Posterior cingulate gyrus (tissue), 11 donors: ENCODE measurements around the gene CACFD1.
A peak's percentile ranks its signal among the peaks of the same experiment; 100 is the strongest.

Experiments used
- DNase-seq, 10 donors: peaks; one replicate each; pipeline versions ENCODE4 v3.0.0 to v3.0.0-alpha.2; 2020 to 2021; ENCODE audit warnings: mixed read lengths in 3 of 10
- intact Hi-C: fragments of 100-400 bp; cut with DNase I; formaldehyde crosslinking; loops from one replicate; pipeline ENCODE4 v1.15.1; 2023

The CACFD1 gene

GRCh38 chr9:133459476-133460404, at the start of gene CACFD1:
Gene CACFD1, plus strand, starts transcription at chr9:133459978. Its CDS starts 89 bp downstream, at chr9:133460067.
- DNase-seq = peak; percentile 93 to 99 (median 96)

GRCh38 chr9:133415170-133415569, 44.6 kb upstream of the CACFD1 start:
- no peak for DNase-seq
- intact Hi-C loops = loop anchor here (10.0 kb wide), 1 partner anchor 60 kb away; the partner anchor contains the start of genes SURF1 and SURF2

More at GRCh38 chr9:133459476-133460404, at the start of gene CACFD1:
- intact Hi-C loops = no loop called here

GRCh38 chr9:133417541-133418461, 42.0 kb upstream of the CACFD1 start, which contains the start of gene REXO4:
Gene REXO4, minus strand, starts transcription at chr9:133418010. Its CDS starts 166 bp downstream, at chr9:133417844.
- peak; percentile 71 to 96 (median 79) for DNase-seq
- intact Hi-C loops = loop anchor here (10.0 kb wide), 1 partner anchor 63 kb away; the partner anchor contains the start of genes SURF1 and SURF2

GRCh38 chr9:133419005-133419404, 40.8 kb upstream of the CACFD1 start:
- no peak for DNase-seq
- intact Hi-C loops = loop anchor here (10.0 kb wide), 1 partner anchor 64 kb away; the partner anchor contains the start of genes SURF1 and SURF2

GRCh38 chr9:133420392-133420827, 39.4 kb upstream of the CACFD1 start:
- no peak for DNase-seq
- intact Hi-C loops = no loop called here

GRCh38 chr9:133421615-133422542, 37.9 kb upstream of the CACFD1 start, which contains the start of gene ADAMTS13:
Gene ADAMTS13, plus strand, starts transcription at chr9:133422367. Its CDS starts 77 bp downstream, at chr9:133422444.
- DNase-seq = peak in 1 of 10 donors; percentile 23
- intact Hi-C loops = no loop called here

GRCh38 chr9:133423216-133423615, 36.6 kb upstream of the CACFD1 start:
- DNase-seq = no peak
- intact Hi-C loops = no loop called here

- DNase-seq = no peak
- intact Hi-C loops = no loop called here
These were observed 35.6 kb upstream of the CACFD1 start for GRCh38 chr9:133424187-133424586.

- DNase-seq = no peak
- intact Hi-C loops = no loop called here
These were observed 34.6 kb upstream of the CACFD1 start for GRCh38 chr9:133425049-133425632.

- DNase-seq = no peak
- intact Hi-C loops = no loop called here
These were observed 33.8 kb upstream of the CACFD1 start for GRCh38 chr9:133426011-133426410.

- intact Hi-C loops = no loop called here
- DNase-seq = no peak
These were observed 32.0 kb upstream of the CACFD1 start for GRCh38 chr9:133427658-133428348.

- DNase-seq = no peak
- intact Hi-C loops = no loop called here
These were observed 31.1 kb upstream of the CACFD1 start for GRCh38 chr9:133428617-133429101.

- DNase-seq = no peak
- intact Hi-C loops = no loop called here
These were observed 30.6 kb upstream of the CACFD1 start for GRCh38 chr9:133429214-133429613.

GRCh38 chr9:133429641-133430161, 30.1 kb upstream of the CACFD1 start:
- no peak for DNase-seq
- intact Hi-C loops = no loop called here

- DNase-seq = no peak
- intact Hi-C loops = no loop called here
These were observed 29.5 kb upstream of the CACFD1 start for GRCh38 chr9:133430244-133430643.

- intact Hi-C loops = no loop called here
- DNase-seq = no peak
These were observed 26.4 kb upstream of the CACFD1 start for GRCh38 chr9:133433351-133433843.

- intact Hi-C loops = no loop called here
- DNase-seq = no peak
These were observed 23.1 kb upstream of the CACFD1 start for GRCh38 chr9:133436681-133437080.
